ENCODE data around the gene KIAA0753.

Gene KIAA0753

DNA sequence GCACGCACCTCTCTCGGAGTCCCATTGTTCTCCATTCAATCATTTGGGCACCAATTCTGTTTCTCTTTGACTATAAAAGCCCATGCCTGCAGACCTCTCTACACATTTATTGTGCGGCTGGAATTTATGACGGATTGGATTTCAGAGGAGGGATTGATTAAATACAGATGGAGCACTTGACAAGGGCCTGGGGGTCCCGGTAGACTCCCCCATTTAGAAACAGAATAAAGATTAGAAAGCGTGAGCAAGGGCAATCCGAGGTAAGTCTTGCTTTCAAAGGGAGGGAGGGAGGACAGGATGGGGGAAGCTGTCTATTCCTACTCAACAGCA lies 69.1 kb downstream of the KIAA0753 start:
- DNase-seq, result no peak

GRCh38 chr17:6570731-6571451 lies 69.6 kb downstream of the KIAA0753 start:
- no peak for DNase-seq

DNA sequence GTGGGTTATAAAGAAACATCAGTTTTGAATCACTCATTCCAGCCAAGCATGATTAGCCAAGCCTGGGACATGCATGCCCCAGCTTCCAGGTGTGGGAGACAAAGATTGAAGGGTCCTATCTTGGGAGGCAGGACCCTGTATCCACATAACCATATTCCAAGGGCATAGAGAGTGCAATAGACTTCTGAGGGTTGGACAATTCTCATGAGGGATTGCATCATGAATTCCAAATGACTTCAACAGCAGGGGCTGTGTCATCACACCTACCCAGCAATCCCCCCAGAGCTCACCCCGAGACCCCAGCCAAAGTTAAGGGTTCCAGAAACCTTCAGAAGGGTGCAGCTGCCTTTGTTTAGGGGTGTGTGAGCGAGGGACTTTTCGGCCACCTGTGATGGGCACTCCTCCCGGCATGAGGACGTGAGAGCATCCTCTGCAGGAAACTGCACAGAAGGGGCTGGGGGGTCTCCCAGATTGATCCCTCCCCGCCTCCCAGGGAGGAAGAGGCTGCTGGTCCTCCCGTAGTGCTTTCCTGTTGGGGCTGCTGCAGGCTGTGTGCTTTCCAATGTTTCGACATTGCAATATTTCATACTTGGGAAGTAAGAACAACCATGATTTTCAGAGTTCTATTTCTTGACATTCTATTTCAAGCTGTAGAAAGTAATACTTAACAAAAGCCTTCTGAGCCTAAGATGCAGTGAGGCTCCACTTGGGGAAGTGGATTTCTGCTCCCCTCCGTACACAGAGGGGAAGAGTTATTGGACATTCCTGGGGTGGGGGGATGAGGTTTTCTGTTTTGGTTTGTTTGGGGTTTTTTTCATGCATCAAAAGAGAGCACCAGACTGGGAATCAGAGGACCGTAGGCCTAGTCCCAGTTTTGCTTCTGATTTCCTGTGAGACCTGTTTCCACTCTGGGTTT lies 70.9 kb downstream of the KIAA0753 start:
- no peak for DNase-seq

DNA sequence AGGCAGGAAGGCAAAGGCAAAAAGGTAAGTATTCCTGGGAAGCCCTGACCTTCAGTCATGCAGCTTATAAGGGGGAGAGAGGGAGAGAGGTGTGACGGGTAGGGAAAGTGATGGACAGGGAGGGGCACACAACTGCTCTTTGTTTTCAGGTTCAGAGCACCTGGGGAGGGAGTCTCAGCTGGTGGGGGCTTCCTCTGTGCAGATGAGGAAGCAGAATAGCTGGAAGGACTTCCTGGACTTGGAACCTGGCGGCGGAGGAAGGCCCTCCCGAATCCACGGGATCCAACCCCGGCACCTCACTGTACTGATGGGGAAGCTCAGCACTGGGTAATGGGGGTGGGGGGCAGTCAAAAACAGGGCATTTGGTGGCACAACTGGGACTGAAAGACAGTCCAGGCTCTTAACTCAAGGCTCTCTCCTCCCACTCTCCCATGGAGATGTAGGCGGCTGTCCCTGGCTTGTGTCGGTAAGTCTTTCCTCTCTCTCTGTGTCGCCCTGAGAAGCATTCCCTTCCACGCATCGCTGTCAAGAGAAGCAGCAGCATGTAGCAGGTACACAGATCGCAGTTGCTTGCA lies 72.2 kb downstream of the KIAA0753 start:
- no peak for DNase-seq

GRCh38 chr17:6567528-6568183 lies 72.9 kb downstream of the KIAA0753 start:
- DNase-seq, result no peak

GRCh38 chr17:6561446-6561845 lies 79.1 kb downstream of the KIAA0753 start:
- no peak for DNase-seq

DNA sequence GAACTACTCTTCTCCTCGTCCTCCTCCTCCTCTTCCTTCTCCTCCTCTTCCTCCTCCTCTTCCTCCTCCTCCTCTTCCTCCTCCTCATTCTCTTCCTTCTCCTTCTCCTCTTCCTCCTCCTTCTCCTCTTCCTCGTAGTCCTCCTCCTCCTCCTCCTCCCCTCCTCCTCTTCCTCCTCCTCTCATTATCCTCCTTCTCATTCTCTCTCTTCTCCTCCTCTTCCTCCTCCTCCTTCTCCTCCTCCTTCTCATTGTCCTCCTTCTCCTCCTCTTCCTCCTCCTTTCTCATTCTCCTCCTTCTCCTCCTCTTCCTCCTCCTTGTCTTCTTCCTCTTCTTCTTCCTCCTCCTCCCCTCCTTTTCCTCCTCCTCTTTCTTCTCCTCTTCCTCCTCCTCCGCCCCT lies 80.0 kb downstream of the KIAA0753 start:
- no peak for DNase-seq

- DNase-seq, result no peak
Observed at GRCh38 chr17:6559753-6560215, 80.7 kb downstream of the KIAA0753 start.

GRCh38 chr17:6558932-6559752 lies 81.4 kb downstream of the KIAA0753 start:
- no peak for DNase-seq

DNA sequence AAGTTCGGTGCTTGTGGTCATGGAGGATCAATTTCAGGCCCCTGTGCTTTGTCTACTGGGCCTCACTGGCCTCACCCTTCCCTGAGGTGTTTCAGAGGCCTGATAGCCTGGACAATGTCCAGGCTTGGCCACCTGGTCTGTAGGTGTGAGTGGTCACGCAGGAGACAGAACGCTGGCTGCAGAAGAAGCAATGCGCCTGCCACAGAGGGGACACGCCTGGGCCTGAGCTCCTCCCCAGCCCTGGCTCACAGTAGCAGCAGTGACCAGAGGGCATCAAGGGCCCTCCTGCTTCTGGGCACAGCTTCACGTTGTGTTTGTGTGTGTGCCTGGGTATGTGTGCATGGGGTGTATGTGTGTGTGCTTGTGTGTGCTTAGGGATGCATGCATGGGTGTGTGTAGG lies 82.2 kb downstream of the KIAA0753 start:
- no peak for DNase-seq

DNA sequence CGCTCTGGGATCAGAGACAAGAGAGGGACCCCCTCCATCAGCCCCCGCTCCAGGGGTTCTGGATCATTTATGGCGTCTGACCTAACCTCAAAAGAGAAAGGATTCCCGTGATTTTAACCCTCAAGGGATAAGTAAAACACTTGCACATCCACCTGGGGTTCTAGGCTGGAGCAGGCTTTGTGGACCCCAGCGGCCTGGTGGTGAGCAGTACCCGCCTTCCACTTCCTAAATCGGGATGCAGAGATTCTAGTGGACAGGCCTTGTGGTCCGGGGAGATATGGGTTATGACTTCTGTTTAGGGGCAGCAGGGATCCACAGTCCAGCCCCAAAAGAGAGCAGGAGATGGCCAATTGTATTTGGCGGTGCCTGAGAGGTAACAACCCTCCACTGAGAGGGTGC lies 83.5 kb downstream of the KIAA0753 start:
- no peak for DNase-seq

- peak in 4 of 56 donors; percentile 9 to 73 (median 20) for DNase-seq
Observed at GRCh38 chr17:6556121-6557039, 84.1 kb downstream of the KIAA0753 start, which contains the start of gene PITPNM3. Gene PITPNM3, minus strand, starts transcription at chr17:6556555. Its CDS starts 149 bp downstream, at chr17:6556406.

GRCh38 chr17:6555331-6556120 lies 85.0 kb downstream of the KIAA0753 start:
- peak in 12 of 56 donors; percentile 9 to 68 (median 43) for DNase-seq

GRCh38 chr17:6554871-6555330 lies 85.6 kb downstream of the KIAA0753 start:
- DNase-seq, result peak in 15 of 56 donors; percentile 21 to 68 (median 40)

DNA sequence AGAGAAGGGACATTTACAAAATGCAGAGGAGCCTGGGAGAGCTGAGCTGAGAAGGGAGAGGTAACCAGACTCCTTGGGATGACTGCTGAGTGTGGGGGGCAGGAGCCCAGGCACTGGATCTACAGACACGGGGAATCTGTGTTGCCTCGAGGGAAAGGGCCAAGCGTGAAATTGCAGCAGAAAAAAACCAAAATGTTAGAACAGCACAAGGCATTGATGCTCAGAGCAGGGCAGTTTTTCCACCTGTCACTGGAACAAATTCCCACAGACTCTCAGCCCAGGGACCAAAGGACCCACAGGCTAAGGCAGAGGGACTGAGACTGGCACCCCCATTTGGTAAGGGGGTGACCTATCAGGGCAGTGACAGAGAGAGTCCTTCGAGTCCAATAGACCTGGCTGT lies 86.2 kb downstream of the KIAA0753 start:
- DNase-seq, result no peak

- peak in 5 of 56 donors; percentile 4 to 20 (median 9) for DNase-seq
Observed at GRCh38 chr17:6551869-6552531, 88.5 kb downstream of the KIAA0753 start.

DNA sequence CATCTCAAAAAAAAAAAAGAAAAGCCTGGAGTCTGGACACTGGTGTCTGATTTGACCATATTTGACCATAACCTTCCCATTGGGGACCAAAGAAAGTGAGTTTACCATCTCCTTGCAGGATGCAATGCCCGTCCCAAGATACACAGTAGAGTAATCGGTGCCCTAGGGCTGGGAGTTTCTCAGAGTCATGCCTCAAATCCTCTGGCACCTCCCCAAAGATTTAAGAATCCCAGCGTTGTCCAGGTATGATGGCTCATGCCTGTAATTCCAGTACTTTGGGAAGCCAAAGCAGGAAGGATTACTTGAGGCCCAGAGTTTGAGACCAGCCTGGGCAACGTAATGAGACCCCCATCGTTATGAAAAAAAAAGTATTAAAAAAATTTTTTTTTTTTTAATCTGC lies 89.2 kb downstream of the KIAA0753 start:
- no peak for DNase-seq

All from nucleus accumbens (tissue), 56 donors.